ENCODE results near the gene ACER3.

GRCh38 chr11:77003963-77004362, 143.2 kb downstream of the ACER3 start:
- no peak for TF ChIP-seq POLR2A (IDR thresholded peaks at IDR 0.05)
- no peak for TF ChIP-seq CTCF (IDR thresholded peaks at IDR 0.05)
- TF ChIP-seq POLR2AphosphoS5 (IDR thresholded peaks at IDR 0.05), result no peak
- no peak for TF ChIP-seq EP300 (IDR thresholded peaks at IDR 0.05)

All from gastroesophageal sphincter (tissue), 3 donors.